GM21515 (cell line): ENCODE data around the gene USP48.
"Not testable (repeated sequence)": the region's sequence is repeated elsewhere in the genome, so short reads cannot be mapped to it uniquely, and the experiment has no call there.

Experiments used
- ATAC-seq: cut with Tn5 transposase; IDR thresholded peaks from one replicate; pipeline ENCODE4 v1.9.1; 2021; ENCODE audit not compliant: unreplicated experiment

USP48 gene

GRCh38 chr1:21774835-21775549 lies 8.0 kb downstream of the USP48 start:
- ATAC-seq, result no peak

- no peak for ATAC-seq
Observed at GRCh38 chr1:21773585-21773984, 9.4 kb downstream of the USP48 start.

GRCh38 chr1:21771672-21772071 lies 11.3 kb downstream of the USP48 start:
- ATAC-seq, result not testable (repeated sequence)

GRCh38 chr1:21770602-21771001 lies 12.3 kb downstream of the USP48 start:
- ATAC-seq, result not testable (repeated sequence)

GRCh38 chr1:21770201-21770600 lies 12.7 kb downstream of the USP48 start:
- ATAC-seq, result no peak

- not testable (repeated sequence) for ATAC-seq
Observed at GRCh38 chr1:21767106-21767505, 15.8 kb downstream of the USP48 start.

GRCh38 chr1:21766210-21766609 lies 16.7 kb downstream of the USP48 start:
- no peak for ATAC-seq

GRCh38 chr1:21764615-21765423 lies 18.1 kb downstream of the USP48 start:
- no peak for ATAC-seq

- no peak for ATAC-seq
Observed at GRCh38 chr1:21763694-21764419, 19.1 kb downstream of the USP48 start.

GRCh38 chr1:21763236-21763635 lies 19.7 kb downstream of the USP48 start:
- ATAC-seq, result no peak

- ATAC-seq, result peak; percentile 35
Observed at GRCh38 chr1:21762022-21762404, 20.9 kb downstream of the USP48 start.

- no peak for ATAC-seq
Observed at GRCh38 chr1:21761052-21761451, 21.9 kb downstream of the USP48 start.

- ATAC-seq, result no peak
Observed at GRCh38 chr1:21759818-21760217, 23.1 kb downstream of the USP48 start.

GRCh38 chr1:21759182-21759581 lies 23.8 kb downstream of the USP48 start:
- no peak for ATAC-seq

- no peak for ATAC-seq
Observed at GRCh38 chr1:21758614-21759013, 24.3 kb downstream of the USP48 start.

- no peak for ATAC-seq
Observed at GRCh38 chr1:21756393-21757089, 26.4 kb downstream of the USP48 start.

- no peak for ATAC-seq
Observed at GRCh38 chr1:21755067-21755466, 27.9 kb downstream of the USP48 start.

- ATAC-seq, result no peak
Observed at GRCh38 chr1:21754583-21754982, 28.4 kb downstream of the USP48 start.

- ATAC-seq, result no peak
Observed at GRCh38 chr1:21752186-21752585, 30.8 kb downstream of the USP48 start.

- no peak for ATAC-seq
Observed at GRCh38 chr1:21751281-21751680, 31.7 kb downstream of the USP48 start.

- ATAC-seq, result no peak
Observed at GRCh38 chr1:21750841-21751240, 32.1 kb downstream of the USP48 start.
